Activated gamma-delta T cell treated with Interleukin-2 at 50 U/mL for 16 hours (primary cell): ENCODE measurements around the gene RAMACL.
"Not testable (repeated sequence)": the region's sequence is repeated elsewhere in the genome, so short reads cannot be mapped to it uniquely, and the experiment has no call there.

Experiments
- DNase-seq: peaks from one replicate; pipeline ENCODE4 v3.0.0-alpha.2; 2020

RAMACL gene

DNA sequence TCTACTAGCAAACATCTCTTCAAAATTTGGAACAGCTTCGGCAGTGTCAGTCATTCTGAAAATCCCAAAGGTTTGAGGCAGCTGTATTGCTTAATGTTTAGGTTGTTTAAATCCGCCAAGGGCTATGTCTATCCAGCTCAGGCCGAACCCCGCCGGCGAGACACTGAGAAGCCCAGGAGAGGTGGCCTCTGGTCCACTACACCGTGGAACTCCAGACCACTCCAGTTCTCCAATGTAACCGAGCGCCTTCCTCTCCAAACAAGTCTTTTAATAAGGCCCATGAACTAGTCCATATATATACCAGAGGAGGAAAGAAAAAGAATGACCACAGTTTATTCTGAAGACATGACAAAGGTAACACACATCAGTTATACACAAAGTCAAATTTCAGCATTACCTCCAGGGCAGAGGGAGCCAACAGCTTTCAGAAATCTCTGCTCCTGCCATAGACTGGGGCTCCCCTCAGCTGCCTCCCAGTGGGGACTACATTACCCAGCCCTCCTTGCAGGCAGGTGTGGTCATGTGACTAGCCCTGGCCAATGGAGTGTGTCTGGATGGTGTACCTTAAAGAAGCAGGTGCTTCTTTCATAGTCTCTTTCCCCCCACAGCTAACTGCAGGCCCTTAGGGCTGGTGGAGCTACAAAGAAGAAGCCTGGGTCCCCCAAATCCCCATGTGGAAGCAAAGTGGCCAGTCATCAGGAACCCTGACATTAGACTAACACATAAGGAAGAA, at the start of gene RAMACL:
TSS of gene RAMACL (minus strand) at position 255 of the 733 bp plus-strand sequence. CDS start at position 54, 201 bp downstream.
- peak; percentile 27 for DNase-seq

DNA sequence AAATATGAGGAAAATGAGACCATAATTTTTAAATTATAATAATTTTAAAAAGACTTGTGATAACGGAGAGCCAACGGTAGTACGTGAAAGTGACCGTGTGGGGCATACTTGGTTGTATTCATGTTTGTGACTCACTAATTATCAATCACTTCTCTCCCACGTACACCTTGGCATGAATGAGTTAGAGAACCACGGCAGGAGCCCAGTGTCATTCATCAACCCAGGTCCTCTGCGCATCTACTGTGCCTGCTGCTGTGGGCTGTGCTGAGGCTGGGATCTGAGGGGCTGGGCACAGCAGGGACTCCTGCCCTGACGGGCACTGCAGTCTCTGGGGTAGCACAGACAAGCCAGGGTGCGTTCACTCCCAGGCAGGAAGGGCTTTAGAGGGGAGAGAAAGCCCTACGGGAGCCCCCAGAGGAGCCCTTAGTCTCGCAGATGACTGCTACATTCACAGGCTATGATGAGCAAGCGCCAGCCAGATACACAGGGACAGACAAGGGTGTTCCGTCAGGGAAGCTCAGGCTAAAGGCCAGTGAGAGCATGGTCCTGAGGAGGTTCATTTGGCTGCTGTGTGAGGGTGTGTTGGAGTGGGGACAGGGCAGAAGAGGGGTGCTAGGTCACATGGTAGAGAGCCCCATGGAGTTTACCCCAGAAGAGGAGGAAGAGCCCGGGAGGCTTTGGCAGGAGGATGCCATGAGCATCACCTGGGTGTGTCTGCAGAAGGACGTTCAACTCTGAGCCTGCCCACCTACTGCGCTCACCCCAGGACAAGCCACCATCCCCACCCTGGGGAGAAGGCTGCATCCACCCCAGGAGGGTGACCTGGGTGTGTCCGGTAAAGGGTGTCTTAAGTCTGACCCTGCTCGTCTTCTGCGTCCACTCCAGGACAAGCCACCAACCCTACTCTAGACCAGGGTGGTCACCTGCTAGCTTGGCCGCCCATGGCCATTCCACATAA, 48.8 kb upstream of the RAMACL start:
- DNase-seq, result no peak

DNA sequence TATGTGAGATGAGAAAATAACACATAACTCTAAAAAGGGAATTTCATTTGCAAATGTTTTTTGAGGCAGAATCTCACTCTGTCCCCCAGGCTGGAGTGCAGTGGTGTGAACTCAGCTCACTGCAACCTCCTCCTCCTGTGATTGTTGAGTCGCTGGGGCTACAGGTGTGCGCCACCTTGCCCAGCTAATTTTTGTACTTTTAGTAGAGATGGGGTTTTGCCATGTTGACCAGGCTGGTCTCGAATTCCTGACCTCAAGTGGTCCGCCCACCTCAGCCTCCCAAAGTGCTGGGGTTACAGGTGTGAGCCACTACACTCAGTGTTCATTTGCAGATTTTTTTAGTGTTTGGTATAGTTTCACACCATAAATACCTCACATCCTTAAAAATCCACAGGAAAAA, 48.1 kb upstream of the RAMACL start:
- not testable (repeated sequence) for DNase-seq

DNA sequence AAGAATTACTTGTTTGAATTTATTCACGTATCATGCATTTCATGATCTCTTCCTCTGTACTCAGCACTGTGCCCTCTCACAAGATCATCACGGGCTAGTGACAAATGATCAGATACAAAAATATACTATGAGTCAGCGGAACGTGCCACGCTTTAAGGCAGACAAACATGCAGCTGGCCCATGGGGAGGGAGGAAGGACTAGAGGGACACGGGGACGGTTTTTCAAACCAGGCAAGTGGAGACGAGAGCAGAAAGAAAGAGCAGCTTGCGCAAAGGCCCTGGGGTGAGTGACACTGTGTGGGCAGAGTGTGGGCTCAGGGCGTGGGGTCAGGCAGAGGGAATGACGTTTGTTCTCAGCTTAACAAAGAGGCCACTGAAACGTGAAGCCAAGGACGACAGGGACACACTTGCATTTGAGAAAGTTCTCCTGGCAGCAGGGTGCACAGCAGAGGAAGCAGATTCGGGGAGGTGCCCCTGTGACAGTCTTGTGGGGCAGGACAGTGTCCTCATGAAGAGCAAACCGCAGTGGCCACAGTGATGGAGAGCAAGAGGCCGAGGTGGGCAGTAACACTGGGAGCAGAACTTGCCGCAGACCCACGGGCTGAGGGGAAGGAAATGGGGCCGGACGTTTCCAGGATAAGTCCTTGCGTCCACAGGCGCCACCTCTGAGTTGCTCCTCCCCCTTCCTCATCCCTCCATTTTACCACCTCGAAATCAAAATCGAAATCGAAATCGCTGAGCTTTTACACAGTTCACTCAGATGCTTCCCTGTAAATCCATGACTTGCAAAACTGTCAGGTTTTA, 47.5 kb upstream of the RAMACL start:
- DNase-seq, result no peak

DNA sequence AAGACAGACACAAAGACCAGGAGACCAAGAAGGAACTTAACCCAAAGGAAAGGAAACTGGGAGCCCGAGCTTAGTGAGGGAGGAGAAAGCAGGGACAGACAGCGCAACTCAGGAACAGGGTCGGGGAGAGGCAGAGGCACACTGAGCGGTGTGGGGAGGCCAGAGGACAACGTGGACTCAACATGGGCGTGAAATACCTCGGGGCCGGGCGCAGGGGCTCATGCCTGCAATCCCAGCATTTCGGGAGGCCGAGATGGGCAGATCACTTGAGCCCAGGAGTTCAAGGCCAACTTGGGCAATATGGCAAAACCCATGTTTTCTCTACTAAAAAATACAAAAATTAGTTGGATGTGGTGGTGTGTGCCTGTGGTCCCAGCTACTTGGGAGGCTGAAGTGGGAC, 46.3 kb upstream of the RAMACL start:
- no peak for DNase-seq

DNA sequence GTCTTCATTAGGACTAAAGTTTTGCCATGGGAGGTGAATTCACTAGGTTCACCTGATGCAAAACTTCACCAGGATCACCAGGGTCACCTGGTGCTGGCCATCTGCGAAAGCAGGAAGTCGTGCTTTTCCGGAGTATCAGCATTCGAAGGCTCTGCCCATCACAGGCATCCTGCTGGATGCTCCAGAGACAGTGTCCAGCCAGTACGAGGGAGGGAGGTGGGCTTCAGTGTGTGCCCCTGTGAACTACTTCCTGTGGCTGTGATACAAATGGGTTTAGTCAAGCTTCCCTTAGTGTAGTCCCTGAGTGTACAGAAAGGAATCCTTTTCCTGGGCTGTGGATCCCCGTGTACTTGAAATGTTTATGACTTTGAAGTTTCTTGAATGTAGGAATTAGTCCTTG, 44.0 kb upstream of the RAMACL start:
- DNase-seq, result no peak

DNA sequence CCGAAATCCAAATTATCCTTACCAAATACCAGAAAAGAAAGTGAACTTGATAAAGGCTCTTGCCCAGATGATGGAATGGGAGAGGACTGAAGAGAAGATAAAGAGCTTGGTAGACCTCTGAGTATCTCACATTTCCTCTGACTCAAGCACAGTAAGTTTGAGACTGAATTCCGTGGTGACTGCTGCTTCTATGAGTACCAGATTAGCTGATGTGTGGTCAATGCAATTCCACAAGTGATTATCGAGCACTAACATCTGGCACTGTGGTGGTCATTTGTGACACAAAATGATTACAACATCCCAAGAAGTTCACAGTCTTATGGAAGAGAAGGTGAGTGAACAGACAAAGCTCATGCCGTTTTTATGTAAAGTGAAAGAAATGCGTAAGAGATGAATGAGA, 43.1 kb upstream of the RAMACL start:
- DNase-seq, result no peak

DNA sequence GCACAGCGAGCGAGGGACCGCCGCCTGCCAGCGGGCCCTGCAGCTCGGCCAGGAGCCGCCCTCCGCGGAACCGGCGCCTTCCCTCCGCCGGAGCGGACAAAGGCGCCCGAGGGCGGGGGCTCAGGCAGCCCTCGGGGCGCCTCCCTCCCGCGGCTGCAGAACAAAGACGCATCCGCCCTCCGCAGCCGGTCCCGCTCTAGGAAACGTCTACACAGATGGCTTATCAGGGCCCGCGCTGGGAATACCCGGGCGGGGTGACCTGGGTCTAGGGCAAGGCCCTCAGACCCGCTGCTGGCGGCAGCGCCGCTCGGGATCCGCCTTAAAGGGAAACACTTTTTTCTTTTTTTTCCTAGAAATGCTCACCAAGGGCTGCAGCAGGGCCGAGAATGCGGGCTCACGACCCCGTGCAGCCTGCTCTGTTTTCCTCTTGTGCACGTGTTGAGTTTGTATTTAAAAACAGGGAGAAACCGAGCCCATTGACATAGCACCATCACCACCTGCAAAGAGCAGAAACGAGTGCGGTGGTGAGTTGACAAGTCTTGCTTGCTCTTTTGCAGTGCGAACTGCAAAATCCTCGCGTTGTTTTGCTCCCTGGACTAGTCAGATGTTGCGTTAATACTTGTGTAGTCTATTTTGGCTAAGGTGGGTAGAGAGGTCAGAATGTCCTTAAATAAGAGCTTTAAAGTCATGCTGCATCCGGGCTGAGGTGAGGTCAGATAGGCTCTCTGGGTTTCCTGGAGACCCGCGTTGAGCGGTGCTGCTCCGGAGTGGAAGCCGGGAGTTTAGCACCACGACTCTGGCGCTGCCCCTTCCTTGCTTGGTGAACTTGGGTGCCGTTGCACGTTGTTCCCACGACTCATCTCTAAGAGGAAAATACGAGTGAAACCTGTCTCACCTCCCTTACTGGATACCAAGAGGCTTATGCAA, 41.7 kb upstream of the RAMACL start:
- peak; percentile 51 for DNase-seq

DNA sequence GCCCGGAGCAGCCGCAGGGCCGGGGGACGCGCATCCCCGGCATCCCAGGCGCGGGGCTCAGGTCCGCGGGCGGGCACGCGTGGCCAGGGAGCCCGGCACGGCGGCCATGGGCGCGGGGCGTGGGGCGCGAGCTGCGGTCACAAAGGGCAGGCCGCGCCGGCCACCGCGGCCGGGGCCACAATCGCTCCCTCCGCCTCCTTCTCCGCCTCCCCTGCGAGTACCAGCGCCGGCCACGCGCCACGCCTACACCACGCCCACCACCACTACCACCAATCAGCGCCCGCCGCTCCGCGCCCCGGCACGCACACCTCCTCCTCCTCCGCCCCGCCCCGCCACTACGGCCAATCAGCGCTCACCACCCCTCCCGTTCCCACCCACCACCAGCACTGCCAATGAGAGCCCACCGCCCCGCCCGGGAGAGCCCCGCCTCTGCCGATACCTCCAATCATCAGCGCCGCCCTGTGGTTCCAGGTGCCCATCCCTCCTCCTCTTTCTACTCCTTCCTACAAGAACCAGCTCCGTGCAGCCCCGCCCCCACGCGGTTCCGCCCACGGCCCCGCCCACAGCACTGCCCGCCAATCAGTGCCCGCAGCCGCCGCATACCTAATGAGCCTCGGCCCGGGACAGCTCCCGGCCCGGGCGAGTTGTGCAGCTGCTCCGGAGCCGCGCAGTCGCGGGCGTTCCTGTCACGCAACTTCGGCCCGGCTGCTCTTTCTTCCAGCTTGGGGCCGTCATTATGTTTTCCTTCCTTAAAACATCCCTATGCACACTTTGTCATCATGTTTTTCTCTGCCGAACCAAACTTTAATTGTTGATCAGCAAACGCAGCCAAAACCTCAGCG, 40.8 kb upstream of the RAMACL start, which contains the start of gene RPS6KA2:
TSS of gene RPS6KA2 (minus strand) at position 219 of the 842 bp plus-strand sequence. CDS start 232 bp downstream, outside the sequence.
- peak; percentile 100 for DNase-seq

DNA sequence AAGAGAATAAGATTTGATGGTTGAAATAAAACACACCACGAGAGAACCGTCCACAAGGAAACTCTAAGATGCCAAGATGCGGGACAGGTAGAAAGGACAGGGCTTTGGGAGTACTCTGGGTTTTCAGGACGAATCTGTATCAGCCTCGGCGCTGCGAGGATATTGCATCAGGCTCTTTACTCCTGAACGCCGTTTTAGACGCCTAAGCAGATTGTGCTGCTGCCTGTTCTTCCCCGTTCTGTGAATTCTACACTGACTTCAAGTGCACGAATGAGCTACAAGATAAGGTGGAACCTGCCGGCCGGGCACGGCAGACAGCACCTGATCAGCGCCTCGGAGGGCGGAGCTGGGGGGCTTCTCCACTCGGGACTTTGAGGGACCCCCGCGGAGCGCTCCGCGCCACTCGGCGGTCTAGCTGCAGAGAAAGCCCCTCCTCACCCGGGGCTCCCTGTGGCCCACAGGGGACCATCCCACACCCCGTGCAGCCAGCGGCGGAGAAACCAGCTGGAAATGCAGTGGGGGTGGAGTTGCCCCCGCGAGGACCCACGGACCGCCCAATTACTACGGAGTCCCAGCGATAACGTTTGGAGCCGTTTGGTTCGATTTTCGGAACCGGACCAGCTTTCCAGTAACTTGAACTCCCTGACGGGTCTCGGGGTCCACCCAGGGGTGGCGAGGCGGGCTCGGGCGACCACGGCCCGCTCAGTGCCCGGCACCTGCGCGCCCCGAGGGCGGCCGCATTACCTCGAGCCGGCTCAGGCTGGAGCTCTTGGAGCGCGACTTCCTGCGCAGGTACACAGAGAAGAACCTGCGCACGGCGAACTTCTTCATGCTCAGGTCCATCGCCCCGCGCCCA, 39.9 kb upstream of the RAMACL start:
- peak; percentile 21 for DNase-seq

DNA sequence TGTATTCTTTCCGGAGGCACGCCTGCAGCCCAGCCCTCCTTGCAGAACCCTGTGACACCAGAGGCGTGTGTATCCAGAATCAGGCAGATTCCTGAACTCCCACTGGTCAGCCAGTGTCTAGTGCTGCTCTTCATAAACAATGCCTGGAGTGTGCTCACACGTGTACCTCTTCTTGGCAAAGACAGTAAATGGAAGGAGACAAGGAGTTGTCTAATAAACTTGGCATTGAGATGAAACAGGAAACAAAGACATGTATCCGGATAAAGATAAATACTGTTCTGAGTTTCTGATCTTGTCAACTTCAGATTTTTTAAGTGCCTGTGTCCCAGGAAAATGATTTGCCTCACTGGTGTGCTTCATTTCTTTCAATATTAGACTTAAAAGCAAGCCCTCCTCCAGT, 38.9 kb upstream of the RAMACL start:
- DNase-seq, result no peak

DNA sequence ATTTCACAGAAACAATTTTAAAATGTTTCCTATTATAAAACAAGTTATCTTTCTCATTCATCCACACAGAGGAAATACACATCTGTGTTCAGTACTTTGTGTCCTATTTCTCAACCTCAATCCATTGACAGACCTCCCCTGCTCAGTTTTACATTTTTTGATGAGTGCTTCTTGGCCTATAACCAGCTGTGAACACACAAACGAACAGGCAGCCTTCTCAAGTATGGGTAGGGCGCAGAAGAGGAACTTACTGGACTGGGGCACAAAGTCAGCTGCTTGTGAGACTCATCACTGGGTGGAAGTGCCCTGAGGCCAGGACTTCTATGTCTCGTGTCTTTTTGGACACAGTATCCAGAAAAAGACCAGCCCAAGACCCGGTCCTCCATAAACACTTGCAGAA, 37.8 kb upstream of the RAMACL start:
- DNase-seq, result no peak

DNA sequence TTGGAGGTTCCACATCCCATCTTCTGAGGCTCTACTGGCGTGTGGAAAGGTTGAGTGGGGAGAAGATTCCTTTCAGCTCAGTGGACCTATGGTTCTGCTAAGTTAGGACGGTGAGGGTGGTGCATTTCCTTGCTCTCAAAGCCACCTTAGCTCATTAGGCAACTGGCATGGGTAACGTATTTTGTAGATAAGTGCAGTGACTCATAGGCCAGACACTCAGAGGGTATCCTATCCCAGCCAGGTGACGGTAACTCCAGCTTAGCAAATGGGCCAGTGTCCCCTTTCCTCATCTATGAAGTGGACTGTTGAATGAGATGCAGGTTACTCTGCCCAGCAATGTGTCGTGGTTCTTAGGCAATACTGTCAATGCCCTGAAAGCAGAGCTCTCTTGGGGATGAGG, 36.8 kb upstream of the RAMACL start:
- DNase-seq, result no peak

DNA sequence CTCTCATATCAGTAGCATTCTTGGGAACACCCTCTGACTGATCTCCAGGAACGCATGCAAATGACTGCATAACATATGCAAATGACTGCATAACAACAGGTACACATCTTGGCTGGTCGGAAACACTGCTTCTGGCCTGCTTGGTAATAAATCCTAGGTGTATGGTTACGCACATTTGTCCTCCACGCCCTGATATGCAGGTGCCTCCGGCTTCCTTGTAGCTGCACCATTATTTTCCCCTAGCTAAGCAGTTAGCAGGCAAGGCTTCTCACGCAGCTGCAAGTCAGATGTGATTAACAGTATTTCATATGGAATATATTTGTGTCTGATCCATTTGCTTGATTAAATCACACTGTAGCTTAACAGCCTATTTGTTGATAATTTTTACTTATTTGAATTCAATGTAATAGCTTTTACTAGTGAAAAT, 34.6 kb upstream of the RAMACL start:
- no peak for DNase-seq

DNA sequence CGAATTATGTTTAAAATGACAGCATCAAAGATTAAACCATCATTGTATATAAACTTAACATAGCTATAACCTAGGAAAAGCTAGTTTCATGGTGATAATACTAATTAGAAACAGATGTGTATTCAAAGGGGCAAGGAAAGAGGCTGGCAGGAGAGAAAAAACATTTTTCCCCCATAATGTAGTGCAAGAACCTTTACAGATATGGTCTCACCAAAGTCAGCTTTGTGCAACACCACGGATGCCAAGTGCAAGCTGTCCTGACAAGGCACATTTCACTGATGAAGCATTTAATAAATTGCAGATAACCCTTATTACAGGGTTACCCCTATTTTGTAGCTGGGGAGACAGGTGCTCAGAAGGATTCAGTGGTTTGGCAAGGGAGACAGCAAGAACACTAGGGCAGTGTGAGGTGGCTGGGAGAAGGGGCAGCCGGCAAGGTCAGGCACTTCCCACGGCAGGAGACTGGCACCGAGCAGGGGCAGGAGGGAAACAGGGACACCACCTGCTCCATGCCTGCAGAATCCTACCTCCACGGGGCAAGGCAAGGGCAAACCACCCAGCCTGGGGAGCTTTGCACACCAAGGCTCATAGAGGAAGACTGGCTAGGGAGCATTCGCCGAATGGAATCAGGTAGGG, 34.1 kb upstream of the RAMACL start:
- DNase-seq, result no peak

DNA sequence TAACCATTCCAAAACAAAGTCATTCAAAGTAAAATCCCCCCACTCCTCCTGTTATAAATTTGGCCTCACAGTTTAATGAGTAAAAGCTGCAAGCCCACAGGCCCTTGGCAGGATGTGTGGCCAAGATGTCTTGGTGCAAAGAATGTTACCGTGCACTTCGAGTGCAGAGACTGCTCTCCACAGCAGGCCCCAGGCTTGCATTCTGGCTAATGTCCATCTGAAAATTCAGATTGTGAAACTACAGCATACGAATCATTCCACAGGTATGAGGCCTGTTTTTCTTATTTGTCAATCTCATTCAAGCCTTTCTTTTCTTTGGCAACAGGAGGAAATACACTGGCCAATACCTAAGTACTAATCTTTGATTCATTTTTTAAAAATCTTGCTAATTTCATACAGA, 33.4 kb upstream of the RAMACL start:
- DNase-seq, result no peak

DNA sequence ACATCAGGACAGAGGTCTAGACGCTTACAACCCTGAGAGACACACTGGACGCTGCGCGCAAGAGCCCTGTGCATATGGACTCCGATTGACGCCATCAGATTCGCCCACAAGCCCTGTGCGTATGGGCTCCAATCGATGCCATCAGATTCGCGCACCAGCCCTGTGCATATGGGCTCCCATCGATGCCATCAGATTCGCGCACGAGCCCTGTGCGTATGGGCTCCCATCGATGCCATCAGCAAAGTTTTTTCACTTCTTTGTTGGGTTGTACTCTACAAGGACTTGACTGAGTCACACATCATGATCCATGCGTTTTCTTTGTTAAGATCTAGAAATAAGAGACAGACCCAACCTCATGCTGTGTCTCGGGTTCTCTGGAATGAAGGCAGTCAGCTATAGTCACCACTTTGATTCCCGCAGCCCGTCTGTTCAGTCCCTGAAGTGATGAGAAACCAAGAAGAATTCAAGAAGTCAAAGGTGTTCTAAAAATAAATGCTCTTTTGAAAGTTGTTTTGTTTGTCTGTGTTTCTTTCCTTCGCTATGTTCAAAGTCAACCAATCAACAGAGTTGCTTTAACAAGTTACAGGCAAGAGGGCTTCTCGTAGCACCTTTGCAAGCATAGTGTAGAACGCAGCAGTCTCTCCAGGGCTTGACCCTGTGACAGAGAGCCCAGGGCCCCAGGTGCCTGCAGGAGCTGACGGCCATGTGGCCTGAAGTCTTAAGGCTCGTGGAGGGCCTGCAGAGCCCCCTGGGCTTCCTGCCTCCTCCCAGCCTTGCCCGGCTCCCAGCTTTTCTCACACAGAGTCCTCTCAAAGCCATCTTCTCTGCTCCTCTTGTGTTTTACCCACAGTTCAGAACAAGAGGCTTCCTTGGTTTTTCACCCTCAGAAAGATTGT, 32.6 kb upstream of the RAMACL start:
- DNase-seq, result no peak

DNA sequence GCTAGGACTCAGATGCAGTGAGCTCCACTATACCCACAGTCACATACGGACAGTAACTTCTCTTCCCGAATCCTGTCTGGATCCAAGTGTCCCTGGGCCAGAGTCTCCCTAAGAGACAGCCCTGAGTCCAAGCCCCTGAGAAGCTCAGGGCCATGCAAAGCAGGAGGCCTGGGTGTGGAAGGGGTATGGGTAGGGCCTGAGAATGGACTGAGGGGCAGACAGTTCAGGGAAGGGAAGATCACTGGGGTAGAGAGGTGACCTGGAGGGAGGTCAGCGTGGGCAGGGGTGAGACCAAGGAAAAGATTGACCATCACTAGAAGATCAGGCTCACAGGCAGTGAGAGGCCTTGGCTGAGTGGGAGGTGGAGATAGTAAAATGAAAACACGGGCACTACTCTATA, 31.8 kb upstream of the RAMACL start:
- no peak for DNase-seq
